ENCODE measurements around the gene MRPL28.
"Not testable (repeated sequence)": the region's sequence is repeated elsewhere in the genome, so short reads cannot be mapped to it uniquely, and the experiment has no call there.

GRCh38 chr16:341974-342336, 28.4 kb downstream of the MRPL28 start:
- not testable (repeated sequence) for TF ChIP-seq CTCF (IDR thresholded peaks at IDR 0.05); POLR2AphosphoS5 (IDR thresholded peaks at IDR 0.05; ENCODE audit: low read depth, low read length); SIN3A (IDR thresholded peaks at IDR 0.05; ENCODE audit: borderline replicate concordance, insufficient read depth, low read depth, low read length)
